Activated CD8-positive, alpha-beta T cell treated with anti-CD3 and anti-CD28 coated beads for 36 hours (primary cell): ENCODE data around the gene KBTBD13. TPM values are rescaled to one million over a fixed set of nuclear protein-coding genes. Genes with fewer than 3 reads are reported as not detected.

Experiments used
- ATAC-seq: fragments of 200-7000 bp; cut with Tn5 transposase; one replicate; pipeline ENCODE4 v1.10.0; 2021; ENCODE audit warnings: mild to moderate bottlenecking, moderate library complexity
- CTCF ChIA-PET: fragments of 350-600 bp; sonication (Branson Sonifier 250); formaldehyde crosslinking; loops from one replicate; lab custom pipeline; 2021; ENCODE audit warnings: antibody characterized with exemption; lab: Charles Lee
- POLR2A ChIA-PET: fragments of 350-600 bp; sonication (Branson Sonifier 250); formaldehyde crosslinking; loops from one replicate; lab custom pipeline; 2021; ENCODE audit warnings: antibody characterized with exemption; lab: Charles Lee
- DNase-seq: peaks from one replicate; pipeline ENCODE4 v3.0.0-alpha.2; 2020
- H3K27ac Mint-ChIP-seq: one replicate; pipeline ENCODE4 v1.8.0; 2021; ENCODE audit warnings: mild to moderate bottlenecking, mixed read lengths
- H3K27me3 Mint-ChIP-seq: one replicate; pipeline ENCODE4 v1.8.0; 2021; ENCODE audit warnings: mixed read lengths
- H3K36me3 Mint-ChIP-seq: one replicate; pipeline ENCODE4 v1.8.0; 2021; ENCODE audit warnings: low read depth, mixed read lengths
- H3K4me1 Mint-ChIP-seq: one replicate; pipeline ENCODE4 v1.8.0; 2021; ENCODE audit warnings: low read depth, mixed read lengths
- H3K4me3 Mint-ChIP-seq: one replicate; pipeline ENCODE4 v1.8.0; 2021; ENCODE audit warnings: mild to moderate bottlenecking, moderate library complexity, mixed read lengths
- H3K9me3 Mint-ChIP-seq: one replicate; pipeline ENCODE4 v1.8.0; 2021; ENCODE audit warnings: mixed read lengths
- intact Hi-C: fragments of 100-400 bp; cut with micrococcal nuclease; formaldehyde crosslinking; loops from one replicate; pipeline ENCODE4 v1.10.0; 2022
- total RNA-seq, 2 experiments: library from RNA; stranded (reverse); gene quantifications; one replicate each; pipeline ENCODE4 v1.2.3, GENCODE V29; 2021
- TF ChIP-seq, protein P1 (sequence below): fragments of 200-600 bp; IDR thresholded peaks from one replicate; pipeline ENCODE4 v1.8.0; 2022; ENCODE audit warnings: antibody characterized with exemption, mild to moderate bottlenecking

KBTBD13 gene
- total RNA-seq, 2 experiments from 2014 or later, result not detected

DNA sequence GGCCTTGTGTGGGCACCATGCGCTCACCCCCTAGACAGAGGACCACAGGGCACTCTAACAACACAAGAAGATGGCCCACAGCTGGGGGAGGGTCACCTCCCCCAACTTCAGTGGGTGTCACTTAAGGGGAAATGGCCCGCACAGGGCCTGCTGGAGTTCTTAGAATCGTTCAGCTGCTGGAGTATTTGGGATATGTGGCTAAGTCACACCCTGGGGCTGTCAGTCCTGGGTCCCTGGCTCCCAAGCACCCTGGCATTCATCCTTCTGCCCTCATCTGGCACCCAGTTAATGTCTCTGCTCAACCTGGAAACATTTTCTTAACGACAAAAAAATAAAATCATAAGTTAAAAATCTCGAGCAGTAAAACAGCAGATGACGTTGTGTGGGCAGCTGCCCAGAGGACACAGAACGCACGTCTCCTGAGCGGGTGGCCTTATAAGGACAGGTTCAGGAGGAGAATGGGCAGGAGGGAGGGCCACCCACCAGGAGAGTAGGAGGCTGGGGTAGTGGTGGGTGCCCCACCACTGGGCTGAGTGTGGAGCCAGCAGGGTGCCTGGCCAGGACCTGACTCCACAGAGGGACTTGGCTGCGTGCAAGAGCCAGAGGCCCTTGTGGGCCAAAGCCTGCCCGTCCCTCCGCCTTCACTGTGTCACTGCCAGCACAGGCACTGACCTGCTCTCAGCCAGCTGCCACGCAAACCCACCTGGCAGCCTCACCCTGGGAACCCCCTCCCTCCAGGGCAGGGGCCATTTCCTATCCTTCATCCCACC is 11.5 kb downstream of the KBTBD13 start:
- ChIA-PET CTCF (interaction anchor here (1.0 to 2.2 kb wide), 4 partner anchors 10 to 34 kb away, joined by 5 to 10 read pairs (median 6); no protein-coding TSS in a partner anchor), POLR2A (interaction anchor here (0.8 kb wide), 1 partner anchor 18 kb away, joined by 3 read pairs; no protein-coding TSS in a partner anchor)
- H3K36me3 Mint-ChIP-seq, result no peaks in the 10 kb centered on the region
- peaks cover 5% of the 10 kb centered on the region for H3K27me3 Mint-ChIP-seq
- no peak overlapping the region for H3K4me3 Mint-ChIP-seq
- intact Hi-C loops, result no loop called here
- no peak overlapping the region for H3K27ac Mint-ChIP-seq
- no peak for DNase-seq
- no peaks in the 10 kb centered on the region for H3K4me1 Mint-ChIP-seq
- H3K9me3 Mint-ChIP-seq, result no peaks in the 10 kb centered on the region
- TF ChIP-seq, protein P1, sequence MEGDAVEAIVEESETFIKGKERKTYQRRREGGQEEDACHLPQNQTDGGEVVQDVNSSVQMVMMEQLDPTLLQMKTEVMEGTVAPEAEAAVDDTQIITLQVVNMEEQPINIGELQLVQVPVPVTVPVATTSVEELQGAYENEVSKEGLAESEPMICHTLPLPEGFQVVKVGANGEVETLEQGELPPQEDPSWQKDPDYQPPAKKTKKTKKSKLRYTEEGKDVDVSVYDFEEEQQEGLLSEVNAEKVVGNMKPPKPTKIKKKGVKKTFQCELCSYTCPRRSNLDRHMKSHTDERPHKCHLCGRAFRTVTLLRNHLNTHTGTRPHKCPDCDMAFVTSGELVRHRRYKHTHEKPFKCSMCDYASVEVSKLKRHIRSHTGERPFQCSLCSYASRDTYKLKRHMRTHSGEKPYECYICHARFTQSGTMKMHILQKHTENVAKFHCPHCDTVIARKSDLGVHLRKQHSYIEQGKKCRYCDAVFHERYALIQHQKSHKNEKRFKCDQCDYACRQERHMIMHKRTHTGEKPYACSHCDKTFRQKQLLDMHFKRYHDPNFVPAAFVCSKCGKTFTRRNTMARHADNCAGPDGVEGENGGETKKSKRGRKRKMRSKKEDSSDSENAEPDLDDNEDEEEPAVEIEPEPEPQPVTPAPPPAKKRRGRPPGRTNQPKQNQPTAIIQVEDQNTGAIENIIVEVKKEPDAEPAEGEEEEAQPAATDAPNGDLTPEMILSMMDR, result no peak
- ATAC-seq, result no peak

DNA sequence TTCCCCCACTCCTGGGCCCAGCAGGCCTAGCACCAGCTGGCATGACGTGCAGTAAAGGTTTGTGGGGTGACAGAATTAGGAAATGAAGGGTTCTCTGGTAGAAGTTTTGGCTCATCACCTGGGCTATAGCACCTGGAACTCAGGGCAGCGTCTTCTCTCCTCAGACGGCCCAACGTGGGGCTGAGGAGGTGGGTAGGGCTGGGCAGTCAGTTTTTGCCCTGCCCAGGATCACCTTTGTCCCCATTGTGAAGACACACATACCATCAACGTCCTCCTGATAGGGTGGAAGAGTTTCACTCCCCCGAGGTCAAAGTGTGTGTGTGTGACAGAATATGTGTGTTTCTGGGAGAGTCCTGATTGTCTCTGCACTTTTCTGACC is 12.1 kb downstream of the KBTBD13 start:
- ChIA-PET CTCF (interaction anchor here (1.3 to 2.2 kb wide), 2 partner anchors 32 to 45 kb away, joined by 4 to 5 read pairs; no protein-coding TSS in a partner anchor), POLR2A (no interaction called here)
- Mint-ChIP-seq H3K4me1 (no peaks in the 10 kb centered on the region), H3K9me3 (no peaks in the 10 kb centered on the region), H3K36me3 (no peaks in the 10 kb centered on the region), H3K27ac (no peak overlapping the region), H3K4me3 (no peak overlapping the region), H3K27me3 (peaks cover 4% of the 10 kb centered on the region)
- ATAC-seq (no peak), DNase-seq (no peak)
- intact Hi-C loops, result no loop called here
- TF ChIP-seq, protein P1, result no peak

DNA sequence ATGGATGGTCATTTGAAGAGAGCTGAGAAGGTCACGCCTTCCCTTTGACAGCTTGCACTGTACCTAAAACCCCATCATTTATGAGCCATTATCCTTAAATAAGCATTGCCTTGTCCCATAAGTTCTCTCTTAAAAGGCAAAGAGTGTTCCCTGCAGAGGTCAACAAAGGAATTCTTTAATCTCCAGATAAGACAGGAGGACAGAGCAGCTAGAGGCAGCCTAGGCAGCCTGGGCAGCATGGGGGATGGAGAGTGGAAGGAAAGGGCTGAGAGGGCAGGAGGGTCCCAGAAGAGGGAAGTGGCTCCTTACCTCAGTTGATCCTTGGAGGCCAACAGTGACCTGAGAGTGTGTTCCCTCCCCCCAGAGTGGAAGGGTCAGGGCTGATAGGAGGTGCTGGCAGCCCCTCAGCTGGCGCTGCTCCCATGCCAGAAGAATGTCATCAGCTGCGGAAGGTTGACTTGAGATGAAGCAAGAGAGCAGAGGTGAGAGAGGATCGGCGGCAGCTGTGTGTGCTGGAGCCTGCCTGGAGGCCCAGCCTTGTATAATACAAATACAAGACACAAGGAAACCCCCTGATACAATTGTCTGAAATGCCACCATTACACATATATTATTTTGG is 12.8 kb downstream of the KBTBD13 start:
- CTCF ChIA-PET, result interaction anchor here (1.3 to 2.2 kb wide), 2 partner anchors 33 to 46 kb away, joined by 4 to 5 read pairs; no protein-coding TSS in a partner anchor
- Mint-ChIP-seq H3K4me3 (no peak overlapping the region), H3K36me3 (no peaks in the 10 kb centered on the region), H3K27me3 (peaks cover 2% of the 10 kb centered on the region), H3K27ac (no peak overlapping the region), H3K9me3 (no peaks in the 10 kb centered on the region), H3K4me1 (no peaks in the 10 kb centered on the region)
- TF ChIP-seq, protein P1, result no peak
- ATAC-seq (no peak), DNase-seq (no peak)
- intact Hi-C loops, result no loop called here
- POLR2A ChIA-PET, result no interaction called here

DNA sequence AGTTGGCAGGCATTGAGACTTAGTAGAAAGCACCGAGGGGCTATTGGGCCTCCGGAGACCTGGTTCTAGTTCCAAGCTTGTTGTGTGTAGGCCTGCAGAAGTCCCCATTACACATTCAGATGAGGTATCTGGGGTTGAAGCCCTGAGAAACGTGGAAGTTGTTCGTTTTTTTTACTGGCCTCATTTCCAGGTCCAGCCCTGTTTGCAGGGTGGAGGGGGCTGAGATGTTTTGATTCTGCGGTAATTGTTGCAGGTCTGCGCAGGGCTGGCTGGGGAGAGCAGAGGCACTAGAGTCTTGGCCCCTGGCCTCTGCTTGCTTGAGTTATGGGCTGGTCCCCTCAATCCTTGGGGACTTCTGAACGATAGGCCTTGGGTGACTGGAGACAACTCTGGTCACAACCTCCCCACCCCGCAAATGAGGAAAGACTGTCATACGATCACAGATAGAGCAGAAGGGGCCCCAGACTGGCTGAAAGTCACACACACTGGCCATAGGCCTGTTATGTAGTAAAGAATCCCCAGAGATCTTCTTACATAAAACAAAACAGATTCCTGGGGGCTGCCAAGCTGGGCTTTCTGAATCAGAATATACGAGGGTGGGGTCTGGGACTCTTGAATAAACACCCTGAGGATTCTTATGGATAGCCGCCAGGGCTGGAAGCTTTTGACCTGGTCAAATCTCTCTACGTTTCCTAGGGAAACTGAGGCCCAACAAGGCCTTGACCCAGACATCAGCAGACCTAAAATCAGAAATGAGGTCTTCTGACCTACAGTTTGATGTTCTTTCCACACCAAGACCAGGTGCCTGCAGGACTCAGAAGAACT is 15.6 kb downstream of the KBTBD13 start:
- Mint-ChIP-seq H3K27me3 (no peaks in the 10 kb centered on the region), H3K9me3 (no peaks in the 10 kb centered on the region), H3K36me3 (no peaks in the 10 kb centered on the region), H3K27ac (no peak overlapping the region), H3K4me1 (no peaks in the 10 kb centered on the region), H3K4me3 (no peak overlapping the region)
- DNase-seq, result no peak
- TF ChIP-seq, protein P1, result no peak
- no peak for ATAC-seq
- ChIA-PET CTCF (interaction anchor here (1.4 kb wide), 1 partner anchor 9 kb away, joined by 4 read pairs; no protein-coding TSS in a partner anchor), POLR2A (interaction anchor here (0.7 kb wide), 1 partner anchor 66 kb away, joined by 3 read pairs; no protein-coding TSS in a partner anchor)
- intact Hi-C loops, result no loop called here
